Esophagus squamous epithelium (tissue), 5 donors: ENCODE measurements around the gene LRRC74B. TPM values are rescaled to one million over a fixed set of nuclear protein-coding genes. Genes with fewer than 3 reads are reported as not detected.
"Not testable (repeated sequence)": the region's sequence is repeated elsewhere in the genome, so short reads cannot be mapped to it uniquely, and the experiment has no call there.

ENCODE experiments used
- DNase-seq: peaks from one replicate; lab custom pipeline; 2025; lab: John Stamatoyannopoulos, UW
- H3K27ac ChIP-seq, 4 donors: fragments of 200-600 bp; sonication (generic); one replicate each; pipeline ENCODE4 v1.5.1; 2016 to 2019; ENCODE audit warnings: mild to moderate bottlenecking in 1 of 4
- H3K27me3 ChIP-seq, 4 donors: fragments of 200-600 bp; sonication (generic); 1 replicate in 3 of 4; 2 replicates in 1 of 4; pipeline versions ENCODE4 v1.5.1 to v1.6.0; 2017 to 2021; ENCODE audit warnings: antibody characterized with exemption in 1 of 4
- H3K36me3 ChIP-seq, 3 donors: fragments of 200-600 bp; sonication (generic); one replicate each; pipeline ENCODE4 v1.5.1; 2016 to 2019
- H3K4me1 ChIP-seq, 3 donors: fragments of 200-600 bp; sonication (generic); one replicate each; pipeline ENCODE4 v1.5.1; 2017 to 2019
- H3K4me3 ChIP-seq, 4 donors: fragments of 200-600 bp; sonication (generic); 1 replicate in 3 of 4; 2 replicates in 1 of 4; pipeline ENCODE4 v1.5.1; 2016 to 2019; ENCODE audit warnings: mild to moderate bottlenecking in 2 of 4, moderate library complexity in 1 of 4
- H3K9me3 ChIP-seq, 3 donors: fragments of 200-600 bp; sonication (generic); one replicate each; pipeline ENCODE4 v1.5.1; 2016 to 2019
- CTCF ChIP-seq, 6 experiments: fragments of 450-650 bp in 4 of 6; fragments of 200-600 bp in 2 of 6; sonication (generic) in 2 of 6; IDR thresholded peaks; one replicate each; pipeline ENCODE4 v1.5.1; 2016 to 2019; ENCODE audit warnings: antibody characterized with exemption in 6 of 6, mild to moderate bottlenecking in 4 of 6, moderate library complexity in 4 of 6
- POLR2A ChIP-seq, 4 donors: fragments of 450-650 bp; IDR thresholded peaks; one replicate each; pipeline ENCODE4 v1.6.1; 2017; ENCODE audit warnings: antibody characterized with exemption in 4 of 4, mild to moderate bottlenecking in 4 of 4, moderate library complexity in 3 of 4
- WGBS, 2 donors: methylation state at CpG; one replicate each; pipeline ENCODE4 v1.1.5; 2018; 5-methylcytosine and 5-hydroxymethylcytosine counted together
- intact Hi-C: fragments of 100-400 bp; cut with DNase I; formaldehyde crosslinking; loops from one replicate; pipeline ENCODE4 v1.15.0; 2022
- total RNA-seq, 4 donors: library from RNA; depleted of rRNA; stranded (reverse); fragments of >200 nt; gene quantifications; one replicate each; pipeline ENCODE4 v1.1.0, GENCODE V29; 2016
- donor health status: DM: yes; HTN: yes; CAD: no.

The LRRC74B gene
- total RNA-seq, 4 donors from 2014 or later: 0.04 TPM; not detected in 3

- Histone ChIP-seq H3K4me3 (no peak overlapping the region), H3K4me1 (no peaks in the 10 kb centered on the region), H3K36me3 (no peaks in the 10 kb centered on the region), H3K27ac (no peak overlapping the region), H3K27me3 (peaks cover 0 to 19% (median 0%) of the 10 kb centered on the region in 4 donors), H3K9me3 (no peaks in the 10 kb centered on the region)
- DNase-seq: no peak
- TF ChIP-seq CTCF (IDR thresholded peaks at IDR 0.05): no peak
- TF ChIP-seq POLR2A (IDR thresholded peaks at IDR 0.05): no peak
- 77 to 84% methylated on average over 2 to 3 of the region's 3 CpGs for WGBS, 2 donors
- intact Hi-C loops: no loop called here
These were observed 47.2 kb downstream of the LRRC74B start for GRCh38 chr22:21092797-21093554.

- DNase-seq, intact Hi-C loops, H3K4me3 ChIP-seq, H3K36me3 ChIP-seq, H3K9me3 ChIP-seq, H3K27ac ChIP-seq, H3K4me1 ChIP-seq: not testable (repeated sequence)
- WGBS, 2 donors: 83 to 89% methylated on average over 8 of the region's 9 CpGs
- H3K27me3 ChIP-seq: peaks cover 0 to 16% (median 0%) of the 10 kb centered on the region in 4 donors
These were observed 47.9 kb downstream of the LRRC74B start for GRCh38 chr22:21093555-21094137.

- Histone ChIP-seq H3K36me3 (no peaks in the 10 kb centered on the region), H3K27me3 (peaks cover 0 to 16% (median 0%) of the 10 kb centered on the region in 4 donors), H3K4me3 (no peak overlapping the region), H3K4me1 (no peaks in the 10 kb centered on the region), H3K9me3 (no peaks in the 10 kb centered on the region), H3K27ac (no peak overlapping the region)
- intact Hi-C loops: no loop called here
- no peak for DNase-seq
- no peak for TF ChIP-seq CTCF (IDR thresholded peaks at IDR 0.05)
- TF ChIP-seq POLR2A (IDR thresholded peaks at IDR 0.05): no peak
- WGBS, 2 donors: 63 to 65% methylated on average over 5 of the region's 5 CpGs
These were observed 49.4 kb downstream of the LRRC74B start for GRCh38 chr22:21094911-21095772.

GRCh38 chr22:21095773-21096107 lies 50.0 kb downstream of the LRRC74B start:
- no peak overlapping the region for H3K27ac ChIP-seq
- no peak for DNase-seq
- intact Hi-C loops: no loop called here
- H3K4me1 ChIP-seq: no peaks in the 10 kb centered on the region
- TF ChIP-seq CTCF (IDR thresholded peaks at IDR 0.05) (no peak), POLR2A (IDR thresholded peaks at IDR 0.05) (no peak)
- H3K27me3 ChIP-seq: peaks cover 0 to 21% (median 0%) of the 10 kb centered on the region in 4 donors
- H3K36me3 ChIP-seq: no peaks in the 10 kb centered on the region
- no peaks in the 10 kb centered on the region for H3K9me3 ChIP-seq
- no peak overlapping the region for H3K4me3 ChIP-seq

GRCh38 chr22:21096878-21097277 lies 51.1 kb downstream of the LRRC74B start:
- H3K4me3 ChIP-seq, DNase-seq, H3K36me3 ChIP-seq, H3K27ac ChIP-seq, H3K9me3 ChIP-seq, intact Hi-C loops, H3K4me1 ChIP-seq: not testable (repeated sequence)
- 86 to 94% methylated on average over 9 of the region's 9 CpGs for WGBS, 2 donors
- H3K27me3 ChIP-seq: peaks cover 0 to 21% (median 0%) of the 10 kb centered on the region in 4 donors
